H1 (cell line): ENCODE results near the gene UFSP2. TPM values are rescaled to one million over a fixed set of nuclear protein-coding genes. Genes with fewer than 3 reads are reported as not detected.

Source experiments
- ATF2 ChIP-seq: IDR thresholded peaks from 2 replicates; pipeline ENCODE4 v1.6.1; 2012; ENCODE audit warnings: low read length, inconsistent platforms
- CBX5 ChIP-seq: fragments of 300-800, 300-1000 bp; sonication (generic); IDR thresholded peaks from 2 replicates; pipeline ENCODE4 v1.7.1; 2016; ENCODE audit warnings: antibody characterized with exemption, low read length, low read depth
- CHD7 ChIP-seq: fragments of 300-600 bp; sonication (generic); IDR thresholded peaks from 2 replicates; pipeline ENCODE4 v1.7.1; 2012; ENCODE audit warnings: low read length, moderate library complexity, mild to moderate bottlenecking, inconsistent platforms; ENCODE audit not compliant: insufficient replicate concordance
- CTBP2 ChIP-seq: IDR thresholded peaks from 2 replicates; pipeline ENCODE4 v1.7.0; 2011; ENCODE audit warnings: borderline replicate concordance, mild to moderate bottlenecking, moderate library complexity, mixed read lengths, low read length; ENCODE audit not compliant: insufficient read depth, insufficient read length
- E2F6 ChIP-seq: IDR thresholded peaks from 2 replicates; pipeline ENCODE4 v1.6.1; 2012; ENCODE audit warnings: inconsistent platforms
- MAFK ChIP-seq: IDR thresholded peaks from 2 replicates; pipeline ENCODE4 v1.6.1; 2012; ENCODE audit warnings: low read depth, mild to moderate bottlenecking, improper control_type of control experiment, low read length
- PHF8 ChIP-seq: fragments of 200-600 bp; sonication (generic); conservative IDR thresholded peaks from 2 replicates; pipeline ENCODE4 v1.7.1; 2012; ENCODE audit warnings: low read depth, mild to moderate bottlenecking, inconsistent platforms, low read length, moderate library complexity
- polyA plus RNA-seq, 7 experiments: library from polyadenylated mRNA; depleted of rRNA in 3 of 7; stranded (reverse) in 5 of 7; unstranded in 2 of 7; fragments of >200 nt in 5 of 7; fragments of 200-250 nt in 2 of 7; gene quantifications; 1 replicate in 5 of 7; 2 replicates in 1 of 7; 4 replicates in 1 of 7; pipeline versions ENCODE4 v1.2.1 to v1.2.3, GENCODE V29; 2011 to 2013; ENCODE audit warnings: missing spikeins in 2 of 7, mixed read lengths in 2 of 7
- total RNA-seq: library from RNA; stranded (reverse); fragmentation: NEBNext Ultra II Directional; extraction: Animal tissue kit (Norgen Biotek cat#: 25700); gene quantifications from 2 replicates; pipeline ENCODE4 v1.2.1, GENCODE V29; 2021

Gene UFSP2
- total and polyA plus RNA-seq, 2 of the 8 experiments (the other 6 are each of a cell fraction or from before 2014, with no cell fraction given): 22.9 to 26.0 TPM

GRCh38 chr4:185396724-185397385 is 28.9 kb downstream of the UFSP2 start, which contains the start of gene ANKRD37 (continued):
- TF ChIP-seq CHD7: no peak
- TF ChIP-seq ATF2: no peak
- no peak for TF ChIP-seq PHF8
- TF ChIP-seq MAFK: no peak
- peak; percentile 7 for TF ChIP-seq CTBP2
- TF ChIP-seq E2F6: peak; percentile 81
- no peak for TF ChIP-seq CBX5
